ENCODE data around the gene FGD2.

The FGD2 gene

DNA sequence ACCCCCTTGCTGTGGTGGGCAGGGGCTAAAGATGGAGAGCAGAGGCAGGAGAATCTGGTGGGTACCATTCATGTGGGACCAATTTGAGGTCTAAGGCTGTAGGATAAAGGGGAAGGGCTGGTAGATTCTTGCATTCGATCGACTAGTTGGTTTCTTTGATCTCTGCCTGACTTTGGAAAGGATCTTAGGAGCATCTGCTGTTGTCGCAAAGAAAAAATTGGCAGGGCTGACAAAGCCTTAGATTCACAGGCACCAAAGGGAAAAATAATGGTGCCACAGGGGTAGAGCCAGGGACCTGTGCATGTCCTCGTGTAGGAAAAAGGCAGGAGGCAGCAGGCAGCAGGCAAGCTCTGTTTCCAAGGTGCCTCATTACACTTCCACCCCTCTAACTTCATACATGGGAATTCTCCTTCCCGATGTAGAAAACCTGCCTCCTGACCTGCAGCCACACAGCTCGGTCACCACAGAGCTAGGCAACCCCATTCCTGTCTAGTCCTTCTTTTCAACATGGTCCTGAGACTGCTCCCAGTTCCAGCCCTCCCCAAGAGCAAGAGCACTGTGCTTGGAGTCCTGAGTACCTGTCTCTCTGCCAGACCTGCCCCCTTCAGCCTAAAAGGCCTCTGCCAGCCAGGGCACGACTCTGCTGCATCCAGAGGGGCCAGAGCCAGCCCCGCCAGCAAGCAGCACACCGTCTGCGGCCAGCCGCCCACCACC lies 71.9 kb downstream of the FGD2 start:
- H3K4me3 ChIP-seq (replicated peaks in 1 of 2; ENCODE audit: low read depth in 2 of 2, low read length in 2 of 2): no peak overlapping the region
- TF ChIP-seq, protein P1, sequence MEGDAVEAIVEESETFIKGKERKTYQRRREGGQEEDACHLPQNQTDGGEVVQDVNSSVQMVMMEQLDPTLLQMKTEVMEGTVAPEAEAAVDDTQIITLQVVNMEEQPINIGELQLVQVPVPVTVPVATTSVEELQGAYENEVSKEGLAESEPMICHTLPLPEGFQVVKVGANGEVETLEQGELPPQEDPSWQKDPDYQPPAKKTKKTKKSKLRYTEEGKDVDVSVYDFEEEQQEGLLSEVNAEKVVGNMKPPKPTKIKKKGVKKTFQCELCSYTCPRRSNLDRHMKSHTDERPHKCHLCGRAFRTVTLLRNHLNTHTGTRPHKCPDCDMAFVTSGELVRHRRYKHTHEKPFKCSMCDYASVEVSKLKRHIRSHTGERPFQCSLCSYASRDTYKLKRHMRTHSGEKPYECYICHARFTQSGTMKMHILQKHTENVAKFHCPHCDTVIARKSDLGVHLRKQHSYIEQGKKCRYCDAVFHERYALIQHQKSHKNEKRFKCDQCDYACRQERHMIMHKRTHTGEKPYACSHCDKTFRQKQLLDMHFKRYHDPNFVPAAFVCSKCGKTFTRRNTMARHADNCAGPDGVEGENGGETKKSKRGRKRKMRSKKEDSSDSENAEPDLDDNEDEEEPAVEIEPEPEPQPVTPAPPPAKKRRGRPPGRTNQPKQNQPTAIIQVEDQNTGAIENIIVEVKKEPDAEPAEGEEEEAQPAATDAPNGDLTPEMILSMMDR (IDR thresholded peaks at IDR 0.05; ENCODE audit: low read depth, low read length): no peak
- DNase-seq (ENCODE audit: low read depth in 2 of 2): no peak

DNA sequence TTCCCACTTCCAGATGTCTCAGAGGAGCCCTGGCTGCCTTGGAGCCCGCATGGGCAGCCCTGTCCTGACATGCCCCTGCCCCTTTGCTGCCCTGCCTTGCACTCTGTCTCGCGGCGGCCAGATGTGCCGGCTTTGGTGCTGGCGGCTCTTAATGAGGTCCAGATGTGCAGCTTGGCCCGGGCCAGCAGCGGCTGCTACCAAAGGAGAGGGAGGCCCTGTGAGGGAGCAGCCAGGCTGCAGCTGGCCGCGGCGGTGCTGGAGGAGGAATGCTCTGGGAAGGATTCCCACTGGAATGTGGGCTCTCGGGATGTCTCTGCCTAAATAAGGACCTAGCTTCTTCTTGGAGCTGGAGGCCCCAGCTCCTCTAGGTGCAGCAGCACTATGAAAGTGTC lies 72.4 kb downstream of the FGD2 start:
- DNase-seq (ENCODE audit: low read depth in 2 of 2): peak; percentile 85 to 97
- H3K4me3 ChIP-seq (replicated peaks in 1 of 2; ENCODE audit: low read depth in 2 of 2, low read length in 2 of 2): no peak overlapping the region

More for the DNA sequence above, 72.4 kb downstream of the FGD2 start:
- TF ChIP-seq, protein P1 (IDR thresholded peaks at IDR 0.05; ENCODE audit: low read depth, low read length): no peak

All from cardiac fibroblast (primary cell).